Measurements from ENCODE around the gene NEK10. TPM values are rescaled to one million over a fixed set of nuclear protein-coding genes. Genes with fewer than 3 reads are reported as not detected.

The NEK10 gene
- total and polyA plus RNA-seq, 7 donors: 0.44 to 20.3 (median 11.4) TPM; not detected in 2

- TF ChIP-seq POLR2A (IDR thresholded peaks at IDR 0.05): no peak
- TF ChIP-seq CTCF (IDR thresholded peaks at IDR 0.05): no peak
- no peak for TF ChIP-seq POLR2AphosphoS5 (IDR thresholded peaks at IDR 0.05)
- TF ChIP-seq EP300 (IDR thresholded peaks at IDR 0.05): no peak
- intact Hi-C loops (cut with DNase I): no loop called here
- WGBS, 2 donors: 11 to 60% methylated on average over 2 of the region's 2 CpGs
- H3K36me3 ChIP-seq: peaks cover 0 to 6% (median 0%) of the 10 kb centered on the region in 4 donors
- H3K27me3 ChIP-seq: no peaks in the 10 kb centered on the region
- no peak for DNase-seq
- no peak overlapping the region for H3K4me3 ChIP-seq
- H3K27ac ChIP-seq: no peak overlapping the region
- H3K4me1 ChIP-seq: no peaks in the 10 kb centered on the region
- no peaks in the 10 kb centered on the region for H3K9me3 ChIP-seq
Observed at GRCh38 chr3:27200721-27201489, 168.3 kb downstream of the NEK10 start.

- Histone ChIP-seq H3K4me3 (no peak overlapping the region), H3K36me3 (no peaks in the 10 kb centered on the region), H3K27me3 (no peaks in the 10 kb centered on the region), H3K9me3 (no peaks in the 10 kb centered on the region), H3K4me1 (no peaks in the 10 kb centered on the region), H3K27ac (no peak overlapping the region)
- no peak for TF ChIP-seq POLR2A (IDR thresholded peaks at IDR 0.05)
- TF ChIP-seq EP300 (IDR thresholded peaks at IDR 0.05): no peak
- no peak for TF ChIP-seq CTCF (IDR thresholded peaks at IDR 0.05)
- TF ChIP-seq POLR2AphosphoS5 (IDR thresholded peaks at IDR 0.05): no peak
- intact Hi-C loops (cut with DNase I): no loop called here
- no peak for DNase-seq
- WGBS, 2 donors: 0 to 27% methylated on average over 1 of the region's 1 CpG
Observed at GRCh38 chr3:27194861-27195483, 174.2 kb downstream of the NEK10 start.

- Histone ChIP-seq H3K36me3 (no peaks in the 10 kb centered on the region), H3K4me3 (no peak overlapping the region), H3K27ac (no peak overlapping the region), H3K4me1 (no peaks in the 10 kb centered on the region), H3K9me3 (no peaks in the 10 kb centered on the region), H3K27me3 (no peaks in the 10 kb centered on the region)
- intact Hi-C loops (cut with DNase I): no loop called here
- WGBS, 2 donors: 78 to 87% methylated on average over 2 of the region's 2 CpGs
- TF ChIP-seq CTCF (IDR thresholded peaks at IDR 0.05) (no peak), POLR2A (IDR thresholded peaks at IDR 0.05) (no peak), POLR2AphosphoS5 (IDR thresholded peaks at IDR 0.05) (no peak), EP300 (IDR thresholded peaks at IDR 0.05) (no peak)
- DNase-seq: no peak
Observed at GRCh38 chr3:27193056-27193455, 176.1 kb downstream of the NEK10 start.

- intact Hi-C loops (cut with DNase I): no loop called here
- no peaks in the 10 kb centered on the region for H3K9me3 ChIP-seq
- no peaks in the 10 kb centered on the region for H3K36me3 ChIP-seq
- no peak overlapping the region for H3K27ac ChIP-seq
- DNase-seq: no peak
- no peaks in the 10 kb centered on the region for H3K4me1 ChIP-seq
- H3K4me3 ChIP-seq: no peak overlapping the region
- TF ChIP-seq CTCF (IDR thresholded peaks at IDR 0.05): no peak
- no peak for TF ChIP-seq POLR2A (IDR thresholded peaks at IDR 0.05)
- no peak for TF ChIP-seq EP300 (IDR thresholded peaks at IDR 0.05)
- TF ChIP-seq POLR2AphosphoS5 (IDR thresholded peaks at IDR 0.05): no peak
- WGBS, 2 donors: 84 to 94% methylated on average over 5 of the region's 5 CpGs
- no peaks in the 10 kb centered on the region for H3K27me3 ChIP-seq
Observed at GRCh38 chr3:27186013-27186412, 183.2 kb downstream of the NEK10 start.
